HEK293 (cell line): ENCODE results near the gene PAGE1.

ENCODE experiments used
- CTCF ChIA-PET: fragments of 350-600 bp; formaldehyde crosslinking; extraction: SDS; loops from one replicate; lab custom pipeline; 2021; ENCODE audit warnings: antibody characterized with exemption; lab: Yijun Ruan, JAX
- POLR2A ChIA-PET: fragments of 300-600 bp; formaldehyde crosslinking; extraction: SDS; loops from one replicate; lab custom pipeline; 2020; ENCODE audit warnings: antibody characterized with exemption, inconsistent platforms; lab: Yijun Ruan, JAX
- H3K27ac ChIP-seq: fragments of 200-500 bp; sonication (Bioruptor generic); 2 replicates; pipeline ENCODE4 v1.5.1; 2014; ENCODE audit warnings: low read depth, low read length, control low read depth, inconsistent platforms; ENCODE audit errors: extremely low read depth
- H3K36me3 ChIP-seq, 2 experiments: fragments of 200-500 bp in 1 of 2; sonication (Bioruptor generic) in 1 of 2; 1 replicate in 1 of 2; 2 replicates in 1 of 2; pipeline ENCODE4 v1.5.1; 2014 to 2017; ENCODE audit warnings: inconsistent platforms in 2 of 2, low read length in 2 of 2; ENCODE audit not compliant: control insufficient read depth in 2 of 2, insufficient read depth in 1 of 2
- H3K4me1 ChIP-seq: fragments of 200-500 bp; sonication (Bioruptor generic); 2 replicates; pipeline ENCODE4 v1.5.1; 2014; ENCODE audit warnings: mild to moderate bottlenecking, low read length, inconsistent platforms; ENCODE audit not compliant: control insufficient read depth, insufficient read depth
- H3K4me3 ChIP-seq: 2 replicates; pipeline ENCODE4 v1.5.1; 2011; ENCODE audit warnings: low read depth, mild to moderate bottlenecking, control low read depth, low read length, moderate library complexity
- H3K9me3 ChIP-seq: fragments of 200-500 bp; sonication (Bioruptor generic); 2 replicates; pipeline ENCODE4 v1.5.1; 2014; ENCODE audit warnings: low read depth, low read length, inconsistent platforms; ENCODE audit not compliant: control insufficient read depth, insufficient read depth
- EGR2 ChIP-seq: fragments of 450-650 bp; formaldehyde crosslinking; IDR thresholded peaks from 2 replicates; pipeline ENCODE4 v1.5.1; 2016; ENCODE audit warnings: low read depth, missing biosample characterization, missing genetic modification characterization
- GFI1B ChIP-seq: fragments of 450-650 bp; formaldehyde crosslinking; IDR thresholded peaks from 2 replicates; pipeline ENCODE4 v1.5.1; 2016; ENCODE audit warnings: missing biosample characterization, missing genetic modification characterization
- GLIS2 ChIP-seq: fragments of 450-650 bp; formaldehyde crosslinking; IDR thresholded peaks from 2 replicates; pipeline ENCODE4 v1.5.1; 2016; ENCODE audit warnings: missing biosample characterization, missing genetic modification characterization
- HOXC10 ChIP-seq: sonication (generic); formaldehyde crosslinking; IDR thresholded peaks from 2 replicates; pipeline ENCODE4 v1.8.1; 2023; ENCODE audit warnings: mild to moderate bottlenecking, missing genetic modification reagents
- IKZF3 ChIP-seq: fragments of 450-650 bp; IDR thresholded peaks from 2 replicates; pipeline ENCODE4 v1.5.0; 2018; ENCODE audit warnings: missing biosample characterization, mild to moderate bottlenecking, missing genetic modification characterization, moderate library complexity
- KLF7 ChIP-seq: fragments of 450-650 bp; formaldehyde crosslinking; IDR thresholded peaks from 2 replicates; pipeline ENCODE4 v1.5.1; 2016; ENCODE audit warnings: missing biosample characterization, missing genetic modification characterization, borderline replicate concordance
- ZBTB49 ChIP-seq: fragments of 450-650 bp; formaldehyde crosslinking; IDR thresholded peaks from 2 replicates; pipeline ENCODE4 v1.5.1; 2016; ENCODE audit warnings: missing biosample characterization, missing genetic modification characterization, low read depth
- ZFHX2 ChIP-seq: fragments of 450-650 bp; formaldehyde crosslinking; conservative IDR thresholded peaks from 2 replicates; pipeline ENCODE4 v1.5.1; 2016; ENCODE audit warnings: missing biosample characterization, missing genetic modification characterization
- ZNF121 ChIP-seq: fragments of 450-650 bp; formaldehyde crosslinking; IDR thresholded peaks from 2 replicates; pipeline ENCODE4 v1.5.1; 2016; ENCODE audit warnings: missing biosample characterization, missing genetic modification characterization
- ZNF18 ChIP-seq: fragments of 450-650 bp; formaldehyde crosslinking; IDR thresholded peaks from 2 replicates; pipeline ENCODE4 v1.5.1; 2016; ENCODE audit warnings: missing biosample characterization, missing genetic modification characterization
- ZNF214 ChIP-seq: fragments of 450-650 bp; formaldehyde crosslinking; IDR thresholded peaks from 2 replicates; pipeline ENCODE4 v1.5.1; 2017; ENCODE audit warnings: missing biosample characterization, mild to moderate bottlenecking, missing genetic modification characterization, borderline replicate concordance
- ZNF223 ChIP-seq: fragments of 450-650 bp; formaldehyde crosslinking; IDR thresholded peaks from 2 replicates; pipeline ENCODE4 v1.5.1; 2016; ENCODE audit warnings: missing biosample characterization, missing genetic modification characterization
- ZNF473 ChIP-seq: fragments of 450-650 bp; formaldehyde crosslinking; IDR thresholded peaks from 2 replicates; pipeline ENCODE4 v1.5.1; 2017; ENCODE audit warnings: missing biosample characterization, missing genetic modification characterization
- ZNF488 ChIP-seq: fragments of 450-650 bp; formaldehyde crosslinking; IDR thresholded peaks from 2 replicates; pipeline ENCODE4 v1.5.1; 2016; ENCODE audit warnings: missing biosample characterization, missing genetic modification characterization
- ZNF785 ChIP-seq: fragments of 450-650 bp; formaldehyde crosslinking; IDR thresholded peaks from 2 replicates; pipeline ENCODE4 v1.5.1; 2016; ENCODE audit warnings: missing biosample characterization, missing genetic modification characterization
- ZNF830 ChIP-seq: fragments of 450-650 bp; IDR thresholded peaks from 2 replicates; pipeline ENCODE4 v1.5.0; 2018; ENCODE audit warnings: missing biosample characterization, missing genetic modification characterization, low read depth, mild to moderate bottlenecking, moderate library complexity
- ZSCAN16 ChIP-seq: fragments of 450-650 bp; formaldehyde crosslinking; IDR thresholded peaks from 2 replicates; pipeline ENCODE4 v1.5.1; 2016; ENCODE audit warnings: missing biosample characterization, missing genetic modification characterization

PAGE1 gene

GRCh38 chrX:49659771-49660170, 36.0 kb downstream of the PAGE1 start:
- CTCF ChIA-PET: interaction anchor here (0.9 kb wide), 1 partner anchor 13 kb away, joined by 3 read pairs; no protein-coding TSS in a partner anchor

GRCh38 chrX:49656533-49656932, 39.3 kb downstream of the PAGE1 start:
- H3K9me3 ChIP-seq: no peaks in the 10 kb centered on the region
- no peaks in the 10 kb centered on the region for H3K36me3 ChIP-seq
- no peak overlapping the region for H3K4me3 ChIP-seq
- no peaks in the 10 kb centered on the region for H3K4me1 ChIP-seq
- H3K27ac ChIP-seq: no peak overlapping the region
- POLR2A ChIA-PET: no interaction called here
- TF ChIP-seq EGR2 (tag by site-specific recombination) (no peak), ZNF473 (no peak), ZBTB49 (tag by site-specific recombination) (no peak), GFI1B (tag by site-specific recombination) (no peak), ZNF223 (tag by site-specific recombination) (no peak), ZFHX2 (tag by site-specific recombination) (no peak), IKZF3 (tag by site-specific recombination) (no peak), ZNF785 (tag by site-specific recombination) (no peak), ZNF18 (no peak), ZNF830 (no peak), ZNF214 (no peak), KLF7 (no peak), HOXC10 (CRISPR knock-in tag) (no peak), ZNF121 (no peak)
- CTCF ChIA-PET: no interaction called here

More at GRCh38 chrX:49659771-49660170, 36.0 kb downstream of the PAGE1 start:
- Histone ChIP-seq H3K9me3 (no peaks in the 10 kb centered on the region), H3K4me3 (no peak overlapping the region), H3K36me3 (no peaks in the 10 kb centered on the region), H3K4me1 (no peaks in the 10 kb centered on the region), H3K27ac (no peak overlapping the region)
- POLR2A ChIA-PET: no interaction called here
- no peak for TF ChIP-seq GLIS2 (tag by site-specific recombination)

GRCh38 chrX:49644991-49645637, 50.7 kb downstream of the PAGE1 start:
- no peaks in the 10 kb centered on the region for H3K9me3 ChIP-seq
- TF ChIP-seq ZSCAN16: no peak
- no peak for TF ChIP-seq ZNF488 (tag by site-specific recombination)
- TF ChIP-seq, all 188 proteins: peak for 0
- no peaks in the 10 kb centered on the region for H3K4me1 ChIP-seq
- H3K36me3 ChIP-seq: no peaks in the 10 kb centered on the region
- ChIA-PET POLR2A (no interaction called here), CTCF (interaction anchor here (0.5 to 0.6 kb wide), 2 partner anchors 18 to 113 kb away, joined by 3 to 4 read pairs; no protein-coding TSS in a partner anchor)
- no peak overlapping the region for H3K27ac ChIP-seq
- H3K4me3 ChIP-seq: no peak overlapping the region
